Measurements from ENCODE around the gene RBM6.
A peak's percentile ranks its signal among the peaks of the same experiment; 100 is the strongest.

Gene RBM6

DNA sequence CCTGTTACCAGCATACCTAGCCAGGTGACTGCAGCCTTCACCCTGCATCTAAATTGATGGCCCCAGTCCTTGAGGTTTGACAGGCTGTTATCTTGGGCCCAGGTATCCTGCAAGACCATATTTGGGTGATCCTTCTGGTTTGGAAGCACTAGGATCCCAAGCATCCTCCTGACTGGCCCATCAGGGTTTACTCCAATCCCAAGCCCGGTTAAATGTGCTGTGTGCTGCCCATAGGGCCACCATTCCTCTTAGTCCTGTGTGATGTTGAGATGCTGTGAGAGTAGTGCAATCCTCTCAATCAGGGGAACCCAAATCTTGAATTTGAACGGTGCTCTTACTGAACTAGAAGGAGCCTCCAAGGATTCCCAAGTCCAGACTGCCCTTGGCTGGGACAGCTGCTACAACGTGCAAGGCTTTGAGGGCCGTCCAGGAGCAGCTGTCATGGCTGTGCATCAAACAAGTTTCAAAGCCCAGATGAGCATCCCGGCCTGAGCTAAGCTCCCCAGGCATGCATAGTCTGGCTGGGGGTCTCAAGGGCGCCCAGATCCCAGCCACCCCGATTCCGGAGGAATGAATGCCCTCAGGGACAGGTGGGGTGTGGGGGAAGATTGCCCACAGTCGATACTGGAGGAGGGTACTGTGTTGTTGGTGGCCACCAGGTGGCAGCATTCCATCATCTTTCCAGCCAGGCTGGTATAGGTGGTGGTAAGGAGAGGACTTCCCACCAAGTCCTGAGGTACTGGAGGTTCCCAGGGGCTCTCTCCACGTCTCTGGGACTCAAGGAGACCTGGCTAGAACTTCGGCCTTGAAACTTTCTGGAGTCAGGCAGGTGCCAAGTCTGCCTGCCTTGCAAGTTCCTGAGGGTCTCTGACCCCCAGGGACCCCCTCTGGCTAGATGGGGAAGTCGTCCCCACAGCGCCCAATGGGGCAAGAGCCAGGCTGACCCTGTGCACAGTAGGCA is 181.4 kb downstream of the RBM6 start:
- H2AFZ ChIP-seq (ENCODE audit: low read length), result no peak overlapping the region
- no peaks in the 10 kb centered on the region for H3K9me3 ChIP-seq (ENCODE audit: low read length)
- H3K27me3 ChIP-seq (ENCODE audit: insufficient read depth, low read length), result no peaks in the 10 kb centered on the region
- H3K27ac ChIP-seq (ENCODE audit: low read depth, low read length, poor library complexity, severe bottlenecking), result no peak overlapping the region
- H3K36me3 ChIP-seq (ENCODE audit: insufficient read depth, low read length), result peaks cover 58% of the 10 kb centered on the region
- no peaks in the 10 kb centered on the region for H4K20me1 ChIP-seq (ENCODE audit: insufficient read depth, low read length)
- H3K4me3 ChIP-seq (ENCODE audit: low read depth, low read length, poor library complexity, severe bottlenecking), result no peak overlapping the region
- H3K4me2 ChIP-seq (ENCODE audit: low read length), result no peak overlapping the region
- H3K9ac ChIP-seq (ENCODE audit: low read length), result no peak overlapping the region
- no peaks in the 10 kb centered on the region for H3F3A ChIP-seq (ENCODE audit: insufficient read depth, low read length)
- H3K4me1 ChIP-seq (ENCODE audit: insufficient read depth, low read length, severe bottlenecking), result no peaks in the 10 kb centered on the region
- TF ChIP-seq, protein P1, sequence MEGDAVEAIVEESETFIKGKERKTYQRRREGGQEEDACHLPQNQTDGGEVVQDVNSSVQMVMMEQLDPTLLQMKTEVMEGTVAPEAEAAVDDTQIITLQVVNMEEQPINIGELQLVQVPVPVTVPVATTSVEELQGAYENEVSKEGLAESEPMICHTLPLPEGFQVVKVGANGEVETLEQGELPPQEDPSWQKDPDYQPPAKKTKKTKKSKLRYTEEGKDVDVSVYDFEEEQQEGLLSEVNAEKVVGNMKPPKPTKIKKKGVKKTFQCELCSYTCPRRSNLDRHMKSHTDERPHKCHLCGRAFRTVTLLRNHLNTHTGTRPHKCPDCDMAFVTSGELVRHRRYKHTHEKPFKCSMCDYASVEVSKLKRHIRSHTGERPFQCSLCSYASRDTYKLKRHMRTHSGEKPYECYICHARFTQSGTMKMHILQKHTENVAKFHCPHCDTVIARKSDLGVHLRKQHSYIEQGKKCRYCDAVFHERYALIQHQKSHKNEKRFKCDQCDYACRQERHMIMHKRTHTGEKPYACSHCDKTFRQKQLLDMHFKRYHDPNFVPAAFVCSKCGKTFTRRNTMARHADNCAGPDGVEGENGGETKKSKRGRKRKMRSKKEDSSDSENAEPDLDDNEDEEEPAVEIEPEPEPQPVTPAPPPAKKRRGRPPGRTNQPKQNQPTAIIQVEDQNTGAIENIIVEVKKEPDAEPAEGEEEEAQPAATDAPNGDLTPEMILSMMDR (IDR thresholded peaks at IDR 0.05; ENCODE audit: low read length), result peak; percentile 90
- no peak for TF ChIP-seq EZH2 (IDR thresholded peaks at IDR 0.05; ENCODE audit: borderline replicate concordance, low read length)
- H3K9me2 ChIP-seq (ENCODE audit: low read depth, low read length), result no peaks in the 10 kb centered on the region
- H3K79me2 ChIP-seq (ENCODE audit: insufficient read depth, low read length), result no peaks in the 10 kb centered on the region

DNA sequence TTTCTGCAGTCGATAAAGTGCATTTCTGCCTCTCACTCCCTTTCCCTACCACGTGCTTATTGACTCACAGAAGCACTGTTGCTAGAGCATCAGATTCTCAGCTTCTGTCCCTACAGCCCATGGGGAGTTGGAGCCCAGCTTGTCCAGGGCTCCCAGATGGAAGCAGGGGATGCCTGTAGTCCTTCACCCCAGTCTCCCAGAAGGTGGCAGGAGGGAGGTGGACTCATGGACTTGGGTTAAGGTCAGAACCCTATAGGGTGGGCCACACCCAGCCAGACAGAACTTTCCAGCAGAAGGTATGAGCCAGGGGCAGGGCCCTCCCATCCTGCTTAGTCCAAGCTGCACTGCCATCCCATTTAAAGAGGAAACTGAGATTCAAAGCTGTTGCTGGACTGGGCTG is 182.1 kb downstream of the RBM6 start:
- H3K27me3 ChIP-seq (ENCODE audit: insufficient read depth, low read length), result no peaks in the 10 kb centered on the region
- H3K36me3 ChIP-seq (ENCODE audit: insufficient read depth, low read length), result peaks cover 50% of the 10 kb centered on the region

DNA sequence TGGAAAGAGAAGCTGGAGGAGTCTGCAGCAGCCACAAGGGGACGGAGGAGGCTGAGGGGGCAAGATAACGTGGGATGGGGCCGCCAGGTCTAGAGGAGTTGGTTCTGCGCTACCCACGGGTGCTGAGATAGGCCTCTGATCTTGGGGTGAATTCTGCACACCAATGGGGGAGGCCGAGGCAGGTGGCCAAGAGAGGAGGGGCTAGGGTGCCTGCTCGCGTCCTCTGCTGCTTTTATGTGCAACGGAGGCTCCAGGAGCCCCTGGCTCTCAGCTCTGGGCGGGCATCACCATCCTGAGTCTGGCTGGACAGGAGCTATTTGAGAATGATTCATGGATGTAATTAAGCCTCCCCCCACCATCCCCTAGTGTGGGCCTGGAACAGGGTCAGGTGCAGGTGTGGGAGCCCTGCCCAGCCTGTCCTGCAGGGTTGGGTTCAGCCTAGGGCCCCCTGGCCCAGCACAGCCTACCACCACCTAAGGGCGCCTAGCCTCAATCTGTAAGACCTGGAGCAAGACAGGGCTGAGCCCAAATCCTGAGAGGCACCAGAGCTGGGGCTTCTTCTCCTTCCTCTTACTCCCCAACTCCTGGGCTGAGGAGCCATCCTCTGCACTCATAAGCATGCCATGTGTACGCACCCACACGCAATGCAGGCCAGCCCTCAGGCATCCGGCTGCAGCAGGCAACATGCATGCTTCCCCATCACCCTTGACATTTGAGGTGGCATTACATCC is 182.9 kb downstream of the RBM6 start:
- Histone ChIP-seq H4K20me1 (ENCODE audit: insufficient read depth, low read length) (no peaks in the 10 kb centered on the region), H3K4me3 (ENCODE audit: low read depth, low read length, poor library complexity, severe bottlenecking) (no peak overlapping the region), H3K4me2 (ENCODE audit: low read length) (no peak overlapping the region), H2AFZ (ENCODE audit: low read length) (no peak overlapping the region), H3K27me3 (ENCODE audit: insufficient read depth, low read length) (no peaks in the 10 kb centered on the region), H3K9ac (ENCODE audit: low read length) (no peak overlapping the region), H3K27ac (ENCODE audit: low read depth, low read length, poor library complexity, severe bottlenecking) (no peak overlapping the region), H3F3A (ENCODE audit: insufficient read depth, low read length) (no peaks in the 10 kb centered on the region), H3K36me3 (ENCODE audit: insufficient read depth, low read length) (peaks cover 43% of the 10 kb centered on the region), H3K9me2 (ENCODE audit: low read depth, low read length) (no peaks in the 10 kb centered on the region), H3K79me2 (ENCODE audit: insufficient read depth, low read length) (no peaks in the 10 kb centered on the region), H3K4me1 (ENCODE audit: insufficient read depth, low read length, severe bottlenecking) (no peaks in the 10 kb centered on the region), H3K9me3 (ENCODE audit: low read length) (no peaks in the 10 kb centered on the region)
- TF ChIP-seq EZH2 (IDR thresholded peaks at IDR 0.05; ENCODE audit: borderline replicate concordance, low read length), result no peak
- TF ChIP-seq, protein P1 (IDR thresholded peaks at IDR 0.05; ENCODE audit: low read length), result no peak

More for the DNA sequence above, 182.1 kb downstream of the RBM6 start:
- no peak overlapping the region for H3K4me2 ChIP-seq (ENCODE audit: low read length)
- no peaks in the 10 kb centered on the region for H3K4me1 ChIP-seq (ENCODE audit: insufficient read depth, low read length, severe bottlenecking)
- H3K9me2 ChIP-seq (ENCODE audit: low read depth, low read length), result no peaks in the 10 kb centered on the region
- no peaks in the 10 kb centered on the region for H4K20me1 ChIP-seq (ENCODE audit: insufficient read depth, low read length)
- H3K9ac ChIP-seq (ENCODE audit: low read length), result no peak overlapping the region
- no peaks in the 10 kb centered on the region for H3K9me3 ChIP-seq (ENCODE audit: low read length)
- H2AFZ ChIP-seq (ENCODE audit: low read length), result no peak overlapping the region
- no peaks in the 10 kb centered on the region for H3F3A ChIP-seq (ENCODE audit: insufficient read depth, low read length)
- TF ChIP-seq, protein P1 (IDR thresholded peaks at IDR 0.05; ENCODE audit: low read length), result no peak
- TF ChIP-seq EZH2 (IDR thresholded peaks at IDR 0.05; ENCODE audit: borderline replicate concordance, low read length), result no peak
- no peak overlapping the region for H3K27ac ChIP-seq (ENCODE audit: low read depth, low read length, poor library complexity, severe bottlenecking)
- H3K4me3 ChIP-seq (ENCODE audit: low read depth, low read length, poor library complexity, severe bottlenecking), result no peak overlapping the region
- no peaks in the 10 kb centered on the region for H3K79me2 ChIP-seq (ENCODE audit: insufficient read depth, low read length)

All from OCI-LY1 (cell line).